Astrocyte (in vitro differentiated cells and primary cell): Measurements from ENCODE around the gene INPP5A. TPM values are rescaled to one million over a fixed set of nuclear protein-coding genes. Genes with fewer than 3 reads are reported as not detected.

ENCODE experiments used
- DNase-seq: peaks from one replicate; pipeline ENCODE4 v3.0.0-alpha.2; 2010; ENCODE audit warnings: low read depth
- FAIRE-seq: peaks from 2 replicates; lab custom pipeline; 2011; peaks lifted over from hg19 to GRCh38; lab: Jason Lieb, UNC
- H2AFZ ChIP-seq: 2 replicates; pipeline ENCODE4 v1.6.0; 2012; ENCODE audit warnings: low read depth, low read length, inconsistent platforms
- H3K27ac ChIP-seq: 2 replicates; pipeline ENCODE4 v1.5.1; 2011; ENCODE audit warnings: low read depth, low read length, inconsistent platforms
- H3K27me3 ChIP-seq: 2 replicates; pipeline ENCODE4 v1.6.0; 2011; ENCODE audit warnings: low read length, inconsistent platforms; ENCODE audit not compliant: insufficient read depth
- H3K36me3 ChIP-seq: 2 replicates; pipeline ENCODE4 v1.5.1; 2011; ENCODE audit warnings: low read length, inconsistent platforms; ENCODE audit not compliant: insufficient read depth
- H3K4me1 ChIP-seq: 2 replicates; pipeline ENCODE4 v1.5.1; 2011; ENCODE audit warnings: low read length, inconsistent platforms; ENCODE audit not compliant: insufficient read depth
- H3K4me2 ChIP-seq: 2 replicates; pipeline ENCODE4 v1.6.0; 2012; ENCODE audit warnings: low read length, inconsistent platforms
- H3K4me3 ChIP-seq: 2 replicates; pipeline ENCODE4 v1.5.1; 2011; ENCODE audit warnings: low read depth, mild to moderate bottlenecking, low read length, inconsistent platforms; ENCODE audit not compliant: insufficient read depth
- H3K79me2 ChIP-seq: 2 replicates; pipeline ENCODE4 v1.6.0; 2012; ENCODE audit warnings: mild to moderate bottlenecking, low read length, inconsistent platforms; ENCODE audit not compliant: insufficient read depth
- H3K9ac ChIP-seq: 2 replicates; pipeline ENCODE4 v1.6.0; 2012; ENCODE audit warnings: mild to moderate bottlenecking, low read length, inconsistent platforms
- H3K9me3 ChIP-seq: 2 replicates; pipeline ENCODE4 v1.5.1; 2012; ENCODE audit warnings: low read depth, mild to moderate bottlenecking, low read length, inconsistent platforms; ENCODE audit not compliant: insufficient read depth
- H4K20me1 ChIP-seq: 2 replicates; pipeline ENCODE4 v1.6.0; 2012; ENCODE audit warnings: low read length, inconsistent platforms; ENCODE audit not compliant: insufficient read depth
- H3K27ac Mint-ChIP-seq: one replicate; pipeline ENCODE4 v1.8.0; 2021; ENCODE audit warnings: mild to moderate bottlenecking, mixed read lengths; ENCODE audit not compliant: unreplicated experiment
- H3K27me3 Mint-ChIP-seq: one replicate; pipeline ENCODE4 v1.8.0; 2021; ENCODE audit warnings: low read depth, mixed read lengths; ENCODE audit not compliant: unreplicated experiment
- H3K36me3 Mint-ChIP-seq: one replicate; pipeline ENCODE4 v1.8.0; 2021; ENCODE audit warnings: low read depth, mixed read lengths; ENCODE audit not compliant: unreplicated experiment
- H3K4me1 Mint-ChIP-seq: one replicate; pipeline ENCODE4 v1.8.0; 2021; ENCODE audit warnings: low read depth, mixed read lengths; ENCODE audit not compliant: unreplicated experiment
- H3K4me3 Mint-ChIP-seq: one replicate; pipeline ENCODE4 v1.8.0; 2021; ENCODE audit warnings: mild to moderate bottlenecking, moderate library complexity, mixed read lengths; ENCODE audit not compliant: unreplicated experiment
- H3K9me3 Mint-ChIP-seq: one replicate; pipeline ENCODE4 v1.8.0; 2021; ENCODE audit warnings: mild to moderate bottlenecking, mixed read lengths; ENCODE audit not compliant: unreplicated experiment
- CTCF ChIP-seq: IDR thresholded peaks from 2 replicates; pipeline ENCODE4 v1.5.1; 2011; ENCODE audit warnings: low read depth, mild to moderate bottlenecking, inconsistent platforms, low read length, moderate library complexity; ENCODE audit not compliant: insufficient read depth
- EZH2 ChIP-seq: IDR thresholded peaks from 2 replicates; pipeline ENCODE4 v1.6.1; 2012; ENCODE audit warnings: mild to moderate bottlenecking, low read length, inconsistent platforms; ENCODE audit not compliant: insufficient read depth
- total RNA-seq: library from RNA; stranded (reverse); gene quantifications from 2 replicates; pipeline ENCODE4 v1.2.1, GENCODE V29; 2021

Gene INPP5A
- total RNA-seq, 1 donor from 2014 or later, result 39.1 TPM

DNA sequence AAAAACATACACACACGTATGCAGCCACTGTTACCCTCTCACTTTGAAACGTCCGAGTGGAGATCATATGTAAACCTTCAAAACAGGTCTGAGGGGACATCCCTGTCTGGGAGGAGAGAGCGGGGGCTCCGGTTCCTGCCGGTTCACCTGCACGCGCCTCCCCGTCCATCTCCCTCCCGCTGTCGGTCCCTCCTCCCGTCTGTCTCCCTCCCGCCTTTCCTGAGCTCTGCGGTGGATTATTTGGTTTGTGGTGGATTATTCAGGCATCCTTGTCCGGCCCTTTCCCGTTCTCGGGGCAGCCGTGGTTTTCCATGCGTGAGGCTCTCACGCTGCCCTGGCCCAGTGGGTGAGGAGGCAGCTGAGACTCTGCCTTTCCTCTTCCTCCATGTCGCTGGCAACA, 188.6 kb downstream of the INPP5A start:
- Mint-ChIP-seq H3K9me3 (no peaks in the 10 kb centered on the region), H3K27me3 (no peaks in the 10 kb centered on the region), H3K27ac (no peak overlapping the region), H3K36me3 (peaks cover 35% of the 10 kb centered on the region), H3K4me3 (no peak overlapping the region), H3K4me1 (no peaks in the 10 kb centered on the region)
- no peak overlapping the region for H3K27ac ChIP-seq
- no peaks in the 10 kb centered on the region for H3K79me2 ChIP-seq
- FAIRE-seq (no peak), DNase-seq (no peak)
- no peaks in the 10 kb centered on the region for H3K9me3 ChIP-seq
- no peak overlapping the region for H3K4me2 ChIP-seq
- no peaks in the 10 kb centered on the region for H3K27me3 ChIP-seq
- no peaks in the 10 kb centered on the region for H3K36me3 ChIP-seq
- no peaks in the 10 kb centered on the region for H3K4me1 ChIP-seq
- no peak overlapping the region for H3K4me3 ChIP-seq
- peaks cover 7% of the 10 kb centered on the region for H4K20me1 ChIP-seq
- no peak overlapping the region for H2AFZ ChIP-seq
- no peak for TF ChIP-seq EZH2
- TF ChIP-seq CTCF, result no peak
- no peak overlapping the region for H3K9ac ChIP-seq

DNA sequence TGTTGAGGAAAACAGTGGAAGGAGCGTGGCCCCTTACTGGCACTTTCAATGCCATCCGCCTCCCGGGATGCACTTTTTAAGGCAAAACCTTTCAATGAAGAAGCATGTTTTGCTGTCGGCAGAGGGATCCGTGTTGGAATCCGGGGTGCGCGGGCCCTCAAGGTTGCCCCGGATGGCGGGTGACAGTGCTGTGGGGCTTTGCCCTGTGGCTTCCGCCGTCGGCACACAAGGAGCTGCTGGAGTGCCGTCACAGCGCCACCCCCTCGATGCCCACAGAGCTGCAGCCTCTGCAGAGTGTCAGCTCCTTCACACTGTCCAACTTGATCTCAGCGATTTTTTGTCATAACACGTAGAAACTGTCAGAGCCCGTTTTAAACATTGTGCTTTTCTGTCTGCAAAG, 189.4 kb downstream of the INPP5A start:
- H3K27me3 Mint-ChIP-seq, result no peaks in the 10 kb centered on the region
- H3K79me2 ChIP-seq, result no peaks in the 10 kb centered on the region
- H4K20me1 ChIP-seq, result peaks cover 7% of the 10 kb centered on the region
- peaks cover 35% of the 10 kb centered on the region for H3K36me3 Mint-ChIP-seq
- no peak overlapping the region for H3K4me3 ChIP-seq
- no peaks in the 10 kb centered on the region for H3K9me3 ChIP-seq
- H3K9ac ChIP-seq, result no peak overlapping the region
- H3K4me2 ChIP-seq, result no peak overlapping the region
- TF ChIP-seq EZH2, result no peak
- TF ChIP-seq CTCF, result no peak
- H3K36me3 ChIP-seq, result no peaks in the 10 kb centered on the region
- H3K4me3 Mint-ChIP-seq, result no peak overlapping the region
- H3K4me1 ChIP-seq, result no peaks in the 10 kb centered on the region
- no peak for FAIRE-seq
- H3K27me3 ChIP-seq, result no peaks in the 10 kb centered on the region
- no peak overlapping the region for H3K27ac Mint-ChIP-seq
- no peak overlapping the region for H2AFZ ChIP-seq
- no peaks in the 10 kb centered on the region for H3K9me3 Mint-ChIP-seq
- H3K27ac ChIP-seq, result no peak overlapping the region
- no peaks in the 10 kb centered on the region for H3K4me1 Mint-ChIP-seq
- DNase-seq, result no peak

GRCh38 chr10:132727411-132727810, 189.8 kb downstream of the INPP5A start:
- H3K27me3 Mint-ChIP-seq, result no peaks in the 10 kb centered on the region
- H2AFZ ChIP-seq, result no peak overlapping the region
- H3K27ac Mint-ChIP-seq, result no peak overlapping the region
- H3K4me1 ChIP-seq, result no peaks in the 10 kb centered on the region
- no peaks in the 10 kb centered on the region for H3K27me3 ChIP-seq
- peaks cover 35% of the 10 kb centered on the region for H3K36me3 Mint-ChIP-seq
- DNase-seq, result no peak
- H3K4me1 Mint-ChIP-seq, result no peaks in the 10 kb centered on the region
- no peak overlapping the region for H3K27ac ChIP-seq
- H3K4me2 ChIP-seq, result no peak overlapping the region
- no peak overlapping the region for H3K4me3 ChIP-seq
- no peaks in the 10 kb centered on the region for H3K79me2 ChIP-seq
- H3K36me3 ChIP-seq, result no peaks in the 10 kb centered on the region
- H3K9me3 Mint-ChIP-seq, result no peaks in the 10 kb centered on the region
- H4K20me1 ChIP-seq, result peaks cover 7% of the 10 kb centered on the region
- TF ChIP-seq CTCF (no peak), EZH2 (no peak)
- FAIRE-seq, result no peak
- no peak overlapping the region for H3K9ac ChIP-seq
- H3K4me3 Mint-ChIP-seq, result no peak overlapping the region
- H3K9me3 ChIP-seq, result no peaks in the 10 kb centered on the region
